H9 (cell line): Measurements from ENCODE around the gene MDK. TPM values are rescaled to one million over a fixed set of nuclear protein-coding genes. Genes with fewer than 3 reads are reported as not detected.
A peak's percentile ranks its signal among the peaks of the same experiment; 100 is the strongest.

Experiments
- DNase-seq: peaks from one replicate; pipeline ENCODE4 v3.0.0-alpha.2; 2017
- H2AFZ ChIP-seq: one replicate; pipeline ENCODE4 v1.6.1; 2013; ENCODE audit warnings: mild to moderate bottlenecking, low read length, control low read depth, moderate library complexity
- H2AK5ac ChIP-seq: 2 replicates; pipeline ENCODE4 v1.6.1; 2013; ENCODE audit warnings: low read length, control low read depth, mixed read lengths; ENCODE audit not compliant: insufficient read length
- H2BK120ac ChIP-seq: one replicate; pipeline ENCODE4 v1.6.1; 2013; ENCODE audit warnings: low read depth, mild to moderate bottlenecking, low read length, control low read depth, inconsistent platforms; ENCODE audit not compliant: poor library complexity, severe bottlenecking
- H2BK12ac ChIP-seq: 2 replicates; pipeline ENCODE4 v1.6.1; 2013; ENCODE audit warnings: low read length, control low read depth, mixed read lengths, low read depth; ENCODE audit not compliant: insufficient read length
- H2BK15ac ChIP-seq: 2 replicates; pipeline ENCODE4 v1.6.1; 2013; ENCODE audit warnings: low read depth, low read length, control low read depth
- H2BK20ac ChIP-seq: one replicate; pipeline ENCODE4 v1.6.1; 2013; ENCODE audit warnings: low read depth, mild to moderate bottlenecking, low read length, control low read depth, inconsistent platforms; ENCODE audit not compliant: poor library complexity, severe bottlenecking
- H2BK5ac ChIP-seq: 2 replicates; pipeline ENCODE4 v1.6.1; 2013; ENCODE audit warnings: low read length, control low read depth, mixed read lengths; ENCODE audit not compliant: insufficient read length
- H3K14ac ChIP-seq: 2 replicates; pipeline ENCODE4 v1.6.1; 2013; ENCODE audit warnings: low read length, control low read depth; ENCODE audit not compliant: insufficient read depth
- H3K18ac ChIP-seq: 2 replicates; pipeline ENCODE4 v1.6.1; 2013; ENCODE audit warnings: low read depth, mild to moderate bottlenecking, mixed read lengths, low read length, control low read depth; ENCODE audit not compliant: insufficient read length
- H3K23ac ChIP-seq: 2 replicates; pipeline ENCODE4 v1.6.1; 2013; ENCODE audit warnings: low read length, control low read depth, mixed read lengths, low read depth; ENCODE audit not compliant: insufficient read length
- H3K23me2 ChIP-seq: 2 replicates; pipeline ENCODE4 v1.6.1; 2013; ENCODE audit warnings: low read depth, mild to moderate bottlenecking, mixed read lengths, low read length, control low read depth; ENCODE audit not compliant: insufficient read length, poor library complexity, severe bottlenecking
- H3K27ac ChIP-seq: 2 replicates; pipeline ENCODE4 v1.5.1; 2013; ENCODE audit warnings: low read length, control low read depth, mixed read lengths, low read depth; ENCODE audit not compliant: insufficient read length
- H3K27me3 ChIP-seq: 2 replicates; pipeline ENCODE4 v1.6.1; 2013; ENCODE audit warnings: low read length, control low read depth, inconsistent platforms; ENCODE audit not compliant: insufficient read depth
- H3K4ac ChIP-seq: 2 replicates; pipeline ENCODE4 v1.6.1; 2013; ENCODE audit warnings: low read depth, mild to moderate bottlenecking, control low read depth, inconsistent platforms, low read length, moderate library complexity
- H3K4me1 ChIP-seq: 2 replicates; pipeline ENCODE4 v1.6.1; 2013; ENCODE audit warnings: low read length, control low read depth, inconsistent platforms; ENCODE audit not compliant: insufficient read depth
- H3K4me2 ChIP-seq: 2 replicates; pipeline ENCODE4 v1.6.1; 2013; ENCODE audit warnings: low read length, control low read depth, mixed read lengths; ENCODE audit not compliant: insufficient read length, insufficient read depth
- H3K56ac ChIP-seq: 2 replicates; pipeline ENCODE4 v1.6.1; 2013; ENCODE audit warnings: low read depth, mild to moderate bottlenecking, mixed read lengths, low read length, control low read depth; ENCODE audit not compliant: insufficient read length
- H3K79me1 ChIP-seq: 2 replicates; pipeline ENCODE4 v1.6.1; 2013; ENCODE audit warnings: low read depth, mild to moderate bottlenecking, moderate library complexity, low read length, control low read depth, inconsistent platforms; ENCODE audit not compliant: insufficient read depth, poor library complexity, severe bottlenecking
- H3K79me2 ChIP-seq: 2 replicates; pipeline ENCODE4 v1.6.1; 2013; ENCODE audit warnings: low read length, control low read depth, inconsistent platforms; ENCODE audit not compliant: insufficient read depth
- H3K9ac ChIP-seq: 2 replicates; pipeline ENCODE4 v1.6.1; 2013; ENCODE audit warnings: low read length, control low read depth, mixed read lengths; ENCODE audit not compliant: insufficient read length; ENCODE audit errors: extremely low read depth
- H3K9me3 ChIP-seq: one replicate; pipeline ENCODE4 v1.6.1; 2013; ENCODE audit warnings: low read depth, low read length, inconsistent platforms; ENCODE audit not compliant: control insufficient read depth
- H3T11ph ChIP-seq: one replicate; pipeline ENCODE4 v1.6.1; 2013; ENCODE audit warnings: mild to moderate bottlenecking, low read length, control low read depth, inconsistent platforms
- H4K20me1 ChIP-seq: one replicate; pipeline ENCODE4 v1.6.1; 2013; ENCODE audit not compliant: control insufficient read depth, insufficient read length, insufficient read depth
- H4K5ac ChIP-seq: 2 replicates; pipeline ENCODE4 v1.6.1; 2013; ENCODE audit warnings: low read depth, mild to moderate bottlenecking, mixed read lengths, low read length, control low read depth; ENCODE audit not compliant: insufficient read length
- H4K8ac ChIP-seq: replicated peaks from 2 replicates; pipeline ENCODE4 v1.6.1; 2013; ENCODE audit warnings: low read length, control low read depth, mixed read lengths, low read depth; ENCODE audit not compliant: insufficient read length
- H4K91ac ChIP-seq: 2 replicates; pipeline ENCODE4 v1.6.1; 2013; ENCODE audit warnings: low read depth, mild to moderate bottlenecking, moderate library complexity, mixed read lengths, low read length, control low read depth; ENCODE audit not compliant: insufficient read length
- H3K27ac Mint-ChIP-seq, 3 experiments: 2 replicates in 2 of 3; 3 replicates in 1 of 3; pipeline ENCODE4 v1.8.0; 2020 to 2021; ENCODE audit warnings: mixed read lengths in 3 of 3, mild to moderate bottlenecking in 1 of 3, moderate library complexity in 1 of 3
- H3K27me3 Mint-ChIP-seq: 2 replicates; pipeline ENCODE4 v1.8.0; 2021; ENCODE audit warnings: low read depth, mild to moderate bottlenecking, moderate library complexity, mixed read lengths
- H3K36me3 Mint-ChIP-seq, 3 experiments: 2 replicates in 2 of 3; 3 replicates in 1 of 3; pipeline ENCODE4 v1.8.0; 2020 to 2021; ENCODE audit warnings: low read depth in 3 of 3, mixed read lengths in 3 of 3; ENCODE audit not compliant: insufficient read depth in 1 of 3
- H3K4me1 Mint-ChIP-seq, 2 experiments: 2 replicates each; pipeline ENCODE4 v1.8.0; 2020; ENCODE audit warnings: mixed read lengths in 2 of 2
- H3K4me3 Mint-ChIP-seq, 2 experiments: 2 replicates in 1 of 2; 3 replicates in 1 of 2; pipeline ENCODE4 v1.8.0; 2020 to 2021; ENCODE audit warnings: mild to moderate bottlenecking in 2 of 2, mixed read lengths in 2 of 2, moderate library complexity in 1 of 2
- H3K9me3 Mint-ChIP-seq, 2 experiments: 2 replicates in 1 of 2; 3 replicates in 1 of 2; pipeline ENCODE4 v1.8.0; 2020; ENCODE audit warnings: mild to moderate bottlenecking in 2 of 2, mixed read lengths in 2 of 2, moderate library complexity in 1 of 2
- CTCF ChIP-seq: fragments of 200-600 bp; sonication (generic); conservative IDR thresholded peaks from 3 replicates; pipeline ENCODE4 v1.8.0; 2021; ENCODE audit warnings: antibody characterized with exemption, mild to moderate bottlenecking
- WGBS: extraction: QIAGEN DNeasy Blood & Tissue Kit; methylation state at CpG from one replicate; pipeline ENCODE4 v1.1.7; 2013; ENCODE audit warnings: missing lambda C conversion rate, low lambda C conversion rate, mixed read lengths; ENCODE audit not compliant: insufficient read length; ENCODE audit errors: extremely low coverage; 5-methylcytosine and 5-hydroxymethylcytosine counted together
- total RNA-seq: library from RNA; stranded (reverse); gene quantifications from 2 replicates; pipeline ENCODE4 v1.2.1, GENCODE V29; 2021

MDK gene
- total RNA-seq, 1 experiment from 2014 or later: 392 TPM

GRCh38 chr11:46333394-46333947, 48.0 kb upstream of the MDK start:
- Histone ChIP-seq H4K5ac (no peak overlapping the region), H2AFZ (no peak overlapping the region), H3K56ac (no peak overlapping the region), H3K23ac (no peak overlapping the region), H4K20me1 (no peaks in the 10 kb centered on the region), H3K14ac (no peak overlapping the region), H2AK5ac (no peak overlapping the region), H2BK15ac (no peak overlapping the region), H3K27ac (no peak overlapping the region), H2BK120ac (no peak overlapping the region), H4K91ac (no peak overlapping the region), H3K9ac (peak overlapping the region; percentile 12), H3K27me3 (peaks cover 22% of the 10 kb centered on the region; the same call in 1 of the 2 replicates), H3K4me1 (peaks cover 7% of the 10 kb centered on the region; the same call in 1 of the 2 replicates), H3T11ph (no peak overlapping the region), H3K79me1 (no peaks in the 10 kb centered on the region), H2BK12ac (no peak overlapping the region), H4K8ac (no peak overlapping the region), H3K18ac (no peak overlapping the region), H3K23me2 (peaks cover 7% of the 10 kb centered on the region), H3K9me3 (no peaks in the 10 kb centered on the region), H3K4me2 (peak overlapping the region; percentile 36), H2BK20ac (no peak overlapping the region), H3K79me2 (no peaks in the 10 kb centered on the region), H2BK5ac (no peak overlapping the region), H3K4ac (no peak overlapping the region)
- H3K27ac Mint-ChIP-seq: no peak overlapping the region
- H3K9me3 Mint-ChIP-seq: no peaks in the 10 kb centered on the region; a peak in 1 of 5 replicates
- peak; percentile 64 for DNase-seq
- TF ChIP-seq CTCF: no peak
- H3K36me3 Mint-ChIP-seq: peaks cover 0 to 4% (median 0%) of the 10 kb centered on the region in 3 experiments; a peak in 2 of 7 replicates
- peak overlapping the region; percentile 57 to 79 for H3K4me3 Mint-ChIP-seq
- peaks cover 54 to 79% of the 10 kb centered on the region in 2 experiments for H3K4me1 Mint-ChIP-seq
- no CpG with 5 or more reads among the region's 25 CpGs for WGBS
- peaks cover 64% of the 10 kb centered on the region for H3K27me3 Mint-ChIP-seq
